Glomerular endothelial cell (primary cell): Measurements from ENCODE around the gene RB1. TPM values are rescaled to one million over a fixed set of nuclear protein-coding genes. Genes with fewer than 3 reads are reported as not detected.

Experiments used
- DNase-seq: peaks from one replicate; pipeline ENCODE4 v3.0.0-alpha.2; 2011; ENCODE audit warnings: low read depth, low spot score; ENCODE audit errors: extremely low read depth
- total RNA-seq: library from RNA; depleted of rRNA; stranded (reverse); fragments of >200 nt; gene quantifications from 2 replicates; pipeline ENCODE4 v1.2.3, GENCODE V29; 2015

The RB1 gene
- total RNA-seq, 1 donor from 2014 or later = 47.0 TPM

DNA sequence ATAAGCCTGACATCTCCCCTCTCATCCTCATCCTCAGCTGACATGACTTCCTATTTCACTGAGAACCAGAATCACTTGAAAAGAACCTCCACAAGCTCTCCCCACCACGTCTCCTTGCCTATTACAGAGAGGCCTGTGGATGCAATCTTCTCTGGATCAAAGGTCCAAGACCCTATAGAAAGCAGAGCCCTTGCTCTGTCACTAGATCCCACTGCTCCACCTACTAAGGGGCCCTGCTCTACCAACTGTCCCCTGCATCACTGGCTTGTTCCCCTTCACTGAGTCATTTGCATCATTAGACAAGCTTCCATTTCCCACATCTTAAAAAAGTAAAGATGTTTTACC lies 188.5 kb downstream of the RB1 start:
- DNase-seq = no peak

- DNase-seq = peak; percentile 63
These were observed 189.0 kb downstream of the RB1 start for GRCh38 chr13:48492470-48493065.

GRCh38 chr13:48493066-48493765 lies 189.7 kb downstream of the RB1 start:
- no peak for DNase-seq

DNA sequence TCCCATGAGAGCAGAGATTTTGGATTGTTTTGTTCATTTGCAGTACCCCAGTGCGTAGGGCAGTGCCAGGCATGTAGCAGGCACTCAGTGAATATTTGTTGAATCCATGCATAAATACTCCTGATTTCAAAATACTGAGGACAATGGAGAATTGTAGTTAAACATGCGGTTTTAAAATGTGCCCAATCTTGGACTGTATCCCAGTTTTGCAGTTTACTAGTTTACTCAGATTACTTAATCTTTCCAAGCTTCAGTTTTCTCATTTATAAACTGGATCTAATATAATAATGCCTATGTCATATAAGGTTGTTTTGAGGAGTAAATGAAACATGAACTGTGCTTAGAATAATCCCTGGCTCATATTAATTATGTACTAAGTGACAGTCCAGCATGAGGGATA lies 190.3 kb downstream of the RB1 start:
- no peak for DNase-seq

- DNase-seq = peak; percentile 47
These were observed 191.3 kb downstream of the RB1 start for GRCh38 chr13:48494874-48495273.

DNA sequence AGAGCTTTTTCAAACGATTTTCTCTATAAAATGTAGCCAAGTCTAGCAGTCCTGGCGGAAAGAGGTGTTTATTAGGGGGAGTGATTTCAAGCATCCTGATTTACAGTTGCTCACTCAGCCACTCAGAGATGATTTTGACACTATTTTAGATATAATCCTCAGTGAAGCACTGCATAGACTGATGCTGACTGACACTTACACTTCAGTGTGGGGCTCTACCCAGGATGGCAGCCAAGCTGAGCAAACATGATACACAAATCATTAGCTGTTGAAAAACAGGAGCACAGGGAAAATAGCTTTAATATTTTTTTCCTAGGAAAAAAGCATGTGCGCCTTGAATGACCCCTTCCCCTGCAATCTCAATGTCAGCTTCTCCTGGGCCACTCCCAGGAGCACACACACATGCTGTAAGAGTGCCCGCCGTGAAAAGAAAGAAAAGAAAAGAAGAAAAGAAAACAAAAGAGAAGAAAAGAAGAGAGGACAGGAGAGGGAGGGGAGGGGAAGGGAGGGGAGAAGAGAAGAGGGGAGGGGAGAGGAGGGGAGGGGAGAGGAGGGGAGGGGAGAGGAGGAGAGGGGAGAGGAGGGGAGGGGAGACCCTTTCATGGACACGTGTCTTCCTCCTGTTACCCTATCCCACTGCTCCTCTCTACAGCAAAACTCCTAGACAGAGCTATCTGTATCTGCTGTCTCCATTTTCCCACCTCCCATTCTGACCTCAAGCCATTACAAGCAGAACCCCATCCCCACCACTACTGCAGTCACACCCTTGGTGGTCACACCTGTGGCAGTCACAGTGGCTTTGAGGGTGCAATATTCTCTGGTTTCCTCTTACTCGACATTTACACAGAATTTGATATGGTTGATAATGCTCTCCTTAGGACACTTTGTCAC lies 193.0 kb downstream of the RB1 start:
- DNase-seq = no peak

DNA sequence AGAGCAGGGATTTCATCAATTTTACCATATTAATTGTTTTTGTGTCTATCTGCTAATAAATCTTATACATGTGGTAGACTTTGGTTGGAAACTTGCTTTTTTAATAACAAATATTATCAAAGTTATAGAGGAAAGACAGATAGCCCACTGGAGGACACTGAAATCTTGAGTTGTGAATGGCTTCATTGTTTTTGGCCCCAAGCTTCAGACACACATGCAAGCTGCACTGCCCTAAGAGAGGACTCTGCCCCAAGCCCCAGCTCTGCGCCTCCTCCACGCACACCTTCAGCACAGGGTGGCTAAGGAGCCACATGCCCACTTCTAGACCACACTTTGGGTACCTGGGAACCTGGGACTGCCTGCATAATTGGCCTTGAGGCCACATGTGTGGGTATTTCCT lies 194.1 kb downstream of the RB1 start:
- DNase-seq = no peak

- no peak for DNase-seq
These were observed 197.2 kb downstream of the RB1 start for GRCh38 chr13:48500652-48501197.

GRCh38 chr13:48501705-48502104 lies 198.2 kb downstream of the RB1 start:
- no peak for DNase-seq

GRCh38 chr13:48502601-48503319 lies 199.2 kb downstream of the RB1 start:
- no peak for DNase-seq

- no peak for DNase-seq
These were observed 201.1 kb downstream of the RB1 start for GRCh38 chr13:48504606-48505005.

GRCh38 chr13:48505012-48505411 lies 201.5 kb downstream of the RB1 start:
- DNase-seq = no peak

DNA sequence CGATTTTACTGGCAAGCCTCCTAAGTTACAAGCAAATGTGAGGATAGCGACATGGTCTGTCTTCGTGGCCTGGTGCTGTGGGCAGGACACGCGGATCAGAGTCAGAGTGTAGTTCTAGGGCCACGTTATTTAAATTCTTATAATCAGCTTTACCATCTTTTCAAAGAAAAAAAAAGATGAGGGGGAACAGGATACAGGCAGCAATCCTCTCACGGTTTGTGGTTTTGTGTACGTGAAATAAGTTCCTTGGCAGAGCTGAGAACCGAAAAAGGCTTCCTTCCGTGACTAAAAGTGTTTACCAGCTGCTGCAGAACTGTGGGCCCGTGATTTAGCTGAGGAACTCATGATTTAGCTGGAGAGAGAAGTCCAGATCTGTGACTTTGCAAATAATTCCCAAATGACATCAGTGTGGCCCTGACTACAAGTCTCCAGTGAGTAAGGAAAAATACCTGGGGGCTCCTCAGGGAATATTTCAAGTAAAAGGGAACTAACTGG lies 202.1 kb downstream of the RB1 start:
- no peak for DNase-seq

DNA sequence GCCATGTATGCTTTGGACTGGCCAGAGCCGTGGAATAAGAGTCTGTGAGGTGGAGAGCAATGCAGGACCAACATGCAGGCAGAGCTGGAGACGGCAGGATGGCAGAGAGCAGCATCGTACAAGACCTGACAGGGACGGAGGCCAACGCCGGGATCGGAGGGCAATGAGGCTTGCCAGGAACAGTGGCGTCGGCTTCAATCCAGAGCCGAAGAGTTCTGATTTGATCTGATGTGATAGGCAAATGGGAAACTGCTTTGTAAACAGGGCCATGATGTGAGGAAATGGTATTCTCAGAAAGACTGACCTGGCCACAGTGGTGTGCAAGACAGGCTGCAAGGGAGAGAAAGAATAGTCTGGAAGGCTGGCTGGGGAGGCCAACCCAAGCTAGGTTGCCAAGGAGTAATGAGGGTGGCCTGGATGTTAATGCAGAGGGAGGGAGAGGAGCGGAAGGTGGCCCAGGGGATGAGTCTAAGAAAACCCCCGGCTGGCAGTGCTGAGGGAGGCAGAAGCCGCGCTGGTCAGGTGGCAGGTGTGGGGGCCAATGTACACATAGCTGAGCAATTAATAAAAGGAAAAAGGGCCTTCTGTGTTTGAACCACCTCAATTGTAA lies 202.6 kb downstream of the RB1 start:
- no peak for DNase-seq

DNA sequence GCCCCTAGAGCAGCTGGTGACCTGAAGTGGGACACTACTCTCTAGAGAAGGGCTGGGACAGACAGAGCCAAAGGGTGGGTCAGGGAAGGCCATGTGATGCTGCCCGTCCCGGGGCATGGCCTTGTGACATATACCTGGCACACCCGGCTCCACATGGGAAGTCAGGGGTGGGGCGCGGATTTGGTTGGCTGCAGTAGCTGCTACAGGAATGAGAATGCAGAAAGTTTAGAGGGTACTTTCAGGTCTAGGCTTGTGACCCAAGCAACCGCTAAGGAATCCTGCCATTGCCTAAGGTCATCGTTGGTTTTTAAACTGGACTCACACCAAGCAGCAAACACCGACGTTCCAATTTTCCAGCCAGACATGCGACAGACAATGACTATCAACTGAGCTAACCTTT lies 203.5 kb downstream of the RB1 start:
- DNase-seq = no peak

DNA sequence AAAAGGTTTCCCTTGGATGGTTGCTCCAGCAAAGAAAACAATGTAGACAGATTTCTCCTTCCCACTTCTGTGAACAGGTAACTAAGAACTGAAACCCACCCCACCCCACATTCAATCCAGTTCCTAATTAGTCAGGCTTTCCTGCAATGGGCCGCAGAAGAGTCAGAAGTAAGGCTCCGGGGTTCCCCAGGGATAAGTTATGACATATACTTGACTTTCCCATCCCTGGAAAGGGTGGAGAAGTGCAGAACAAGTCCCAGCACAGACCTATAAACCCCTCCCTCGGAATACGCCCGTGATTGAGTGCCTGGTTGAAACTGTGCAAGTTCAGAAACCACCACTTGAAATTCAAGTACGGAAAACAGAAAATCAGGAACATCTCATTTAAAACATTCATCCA lies 204.5 kb downstream of the RB1 start:
- no peak for DNase-seq

DNA sequence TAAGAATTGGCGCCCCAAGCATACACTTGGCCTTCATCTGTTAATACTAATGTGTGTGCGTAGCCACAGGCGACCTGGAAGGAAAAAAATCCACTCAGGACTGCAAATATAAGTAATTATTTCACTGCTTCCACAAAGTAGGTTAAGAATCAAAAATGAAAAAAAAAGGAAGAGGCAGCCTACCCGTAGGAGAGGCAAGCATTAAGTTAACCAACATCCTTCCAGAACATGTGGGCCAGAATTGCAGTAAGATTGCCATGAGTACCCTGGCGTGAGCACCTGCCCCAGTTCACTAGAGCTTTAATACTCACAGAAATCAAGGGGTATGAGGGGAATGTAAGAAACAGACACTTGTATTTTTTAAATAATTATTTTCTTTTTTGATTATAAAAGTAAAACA lies 207.1 kb downstream of the RB1 start:
- DNase-seq = no peak

- DNase-seq = no peak
These were observed 208.2 kb downstream of the RB1 start for GRCh38 chr13:48511621-48512230.

- DNase-seq = no peak
These were observed 211.2 kb downstream of the RB1 start for GRCh38 chr13:48514793-48515192.

- DNase-seq = no peak
These were observed 212.2 kb downstream of the RB1 start for GRCh38 chr13:48515732-48516131.
